Measurements from ENCODE around the gene SRPK2. TPM values are rescaled to one million over a fixed set of nuclear protein-coding genes. Genes with fewer than 3 reads are reported as not detected.
A peak's percentile ranks its signal among the peaks of the same experiment; 100 is the strongest.

The SRPK2 gene
- total RNA-seq, 1 donor from 2014 or later, result 26.7 TPM

- DNase-seq (ENCODE audit: low read depth), result no peak
- no peak overlapping the region for H3K4me3 ChIP-seq (ENCODE audit: low read depth, low read length)
- no peak for TF ChIP-seq CTCF (conservative IDR thresholded peaks at IDR 0.05; ENCODE audit: low read depth, low read length)
These were observed 232.0 kb downstream of the SRPK2 start for GRCh38 chr7:105156731-105157130.

- DNase-seq (ENCODE audit: low read depth), result no peak
- no peak overlapping the region for H3K4me3 ChIP-seq (ENCODE audit: low read depth, low read length)
- TF ChIP-seq CTCF (conservative IDR thresholded peaks at IDR 0.05; ENCODE audit: low read depth, low read length), result no peak
These were observed 234.6 kb downstream of the SRPK2 start for GRCh38 chr7:105154084-105154483.

GRCh38 chr7:105153531-105153930 is 235.2 kb downstream of the SRPK2 start:
- DNase-seq (ENCODE audit: low read depth), result no peak
- TF ChIP-seq CTCF (conservative IDR thresholded peaks at IDR 0.05; ENCODE audit: low read depth, low read length), result no peak
- H3K4me3 ChIP-seq (ENCODE audit: low read depth, low read length), result no peak overlapping the region

GRCh38 chr7:105151152-105151551 is 237.6 kb downstream of the SRPK2 start:
- DNase-seq (ENCODE audit: low read depth), result no peak
- no peak overlapping the region for H3K4me3 ChIP-seq (ENCODE audit: low read depth, low read length)
- no peak for TF ChIP-seq CTCF (conservative IDR thresholded peaks at IDR 0.05; ENCODE audit: low read depth, low read length)

- no peak for TF ChIP-seq CTCF (conservative IDR thresholded peaks at IDR 0.05; ENCODE audit: low read depth, low read length)
- no peak for DNase-seq (ENCODE audit: low read depth)
These were observed 238.9 kb downstream of the SRPK2 start for GRCh38 chr7:105149827-105150226.

GRCh38 chr7:105141068-105141467 is 247.7 kb downstream of the SRPK2 start:
- TF ChIP-seq CTCF (conservative IDR thresholded peaks at IDR 0.05; ENCODE audit: low read depth, low read length), result peak; percentile 54
- no peak for DNase-seq (ENCODE audit: low read depth)

More at GRCh38 chr7:105149827-105150226, 238.9 kb downstream of the SRPK2 start:
- H3K4me3 ChIP-seq (ENCODE audit: low read depth, low read length), result no peak overlapping the region

GRCh38 chr7:105139381-105139780 is 249.3 kb downstream of the SRPK2 start:
- H3K4me3 ChIP-seq (ENCODE audit: low read depth, low read length), result no peak overlapping the region
- no peak for DNase-seq (ENCODE audit: low read depth)
- TF ChIP-seq CTCF (conservative IDR thresholded peaks at IDR 0.05; ENCODE audit: low read depth, low read length), result no peak

More at GRCh38 chr7:105141068-105141467, 247.7 kb downstream of the SRPK2 start:
- H3K4me3 ChIP-seq (ENCODE audit: low read depth, low read length), result no peak overlapping the region

All from epithelial cell of proximal tubule (primary cell).